ENCODE data around the gene HOXD3. TPM values are rescaled to one million over a fixed set of nuclear protein-coding genes. Genes with fewer than 3 reads are reported as not detected.

HOXD3 gene
- total RNA-seq, 1 donor from 2014 or later = not detected

GRCh38 chr2:176120364-176121189, 36.5 kb upstream of the HOXD3 start:
- Histone ChIP-seq H3K27ac (replicated peaks) (no peak overlapping the region), H3K36me3 (no peaks in the 10 kb centered on the region), H3K4me3 (no peak overlapping the region), H3K4me1 (peaks cover 21% of the 10 kb centered on the region), H3K9me3 (replicated peaks) (no peaks in the 10 kb centered on the region), H3K27me3 (ENCODE audit: low read depth) (peaks cover 100% of the 10 kb centered on the region)
- intact Hi-C loops (cut with micrococcal nuclease) = no loop called here
- DNase-seq = no peak
- TF ChIP-seq CTCF (IDR thresholded peaks at IDR 0.05; ENCODE audit: borderline replicate concordance) = no peak

- H3K4me3 ChIP-seq = no peak overlapping the region
Observed at GRCh38 chr2:176121190-176122051, 35.7 kb upstream of the HOXD3 start.

GRCh38 chr2:176122052-176122682, 34.9 kb upstream of the HOXD3 start:
- peak overlapping the region; percentile 61 for H3K4me3 ChIP-seq
- peaks cover 22% of the 10 kb centered on the region for H3K4me1 ChIP-seq
- H3K9me3 ChIP-seq (replicated peaks) = no peaks in the 10 kb centered on the region
- no peak for DNase-seq
- intact Hi-C loops (cut with micrococcal nuclease) = no loop called here
- peaks cover 100% of the 10 kb centered on the region for H3K27me3 ChIP-seq (ENCODE audit: low read depth)
- H3K27ac ChIP-seq (replicated peaks) = no peak overlapping the region
- no peaks in the 10 kb centered on the region for H3K36me3 ChIP-seq
- TF ChIP-seq CTCF (IDR thresholded peaks at IDR 0.05; ENCODE audit: borderline replicate concordance) = no peak

More at GRCh38 chr2:176121190-176122051, 35.7 kb upstream of the HOXD3 start:
- intact Hi-C loops (cut with micrococcal nuclease) = no loop called here
- no peak for DNase-seq
- Histone ChIP-seq H3K27me3 (ENCODE audit: low read depth) (peaks cover 100% of the 10 kb centered on the region), H3K36me3 (no peaks in the 10 kb centered on the region), H3K9me3 (replicated peaks) (no peaks in the 10 kb centered on the region), H3K27ac (replicated peaks) (no peak overlapping the region), H3K4me1 (peaks cover 21% of the 10 kb centered on the region)
- TF ChIP-seq CTCF (IDR thresholded peaks at IDR 0.05; ENCODE audit: borderline replicate concordance) = no peak

- H3K27me3 ChIP-seq (ENCODE audit: low read depth) = peaks cover 99% of the 10 kb centered on the region
- no peaks in the 10 kb centered on the region for H3K36me3 ChIP-seq
- peak within 1 kb of the TSS; percentile 61 for H3K4me3 ChIP-seq
- no peak for DNase-seq
- intact Hi-C loops (cut with micrococcal nuclease) = no loop called here
- H3K9me3 ChIP-seq (replicated peaks) = no peaks in the 10 kb centered on the region
- H3K4me1 ChIP-seq = peaks cover 24% of the 10 kb centered on the region
- no peak for TF ChIP-seq CTCF (IDR thresholded peaks at IDR 0.05; ENCODE audit: borderline replicate concordance)
- no peak within 1 kb of the TSS for H3K27ac ChIP-seq (replicated peaks)
Observed at GRCh38 chr2:176122683-176123410, 34.3 kb upstream of the HOXD3 start, which contains the start of gene HOXD9. Gene HOXD9 (plus strand): TSS chr2:176122719. CDS start chr2:176122769, 50 bp downstream.

Data from left ventricle myocardium inferior (tissue), 1 donor.